Measurements from ENCODE around the gene TPM4. TPM values are rescaled to one million over a fixed set of nuclear protein-coding genes. Genes with fewer than 3 reads are reported as not detected.

TPM4 gene
- total and polyA plus RNA-seq, 2 experiments from 2014 or later: 223 to 288 TPM

- peaks cover 10% of the 10 kb centered on the region for H3K27me3 Mint-ChIP-seq (ENCODE audit: insufficient read depth, low read depth, poor library complexity)
- H3K4me1 Mint-ChIP-seq: no peaks in the 10 kb centered on the region
- no peaks in the 10 kb centered on the region for H3K27me3 ChIP-seq (ENCODE audit: insufficient read depth)
- TF ChIP-seq ETS1 (IDR thresholded peaks at IDR 0.05) (no peak), ZNF331 (CRISPR knock-in tag; IDR thresholded peaks at IDR 0.05; ENCODE audit: low read depth) (no peak), EZH2phosphoT487 (IDR thresholded peaks at IDR 0.05; ENCODE audit: unreplicated experiment) (no peak), REST (IDR thresholded peaks at IDR 0.05; ENCODE audit: unreplicated experiment) (no peak), ZNF462 (CRISPR knock-in tag; IDR thresholded peaks at IDR 0.05) (no peak), ZNF114 (CRISPR knock-in tag; IDR thresholded peaks at IDR 0.05) (no peak), NANOG (IDR thresholded peaks at IDR 0.05; ENCODE audit: borderline replicate concordance) (no peak), CREB1 (CRISPR knock-in tag; IDR thresholded peaks at IDR 0.05; ENCODE audit: low read depth) (no peak), STAT1 (IDR thresholded peaks at IDR 0.05; ENCODE audit: unreplicated experiment) (no peak), POLR2AphosphoS5 (IDR thresholded peaks at IDR 0.05; ENCODE audit: low read depth) (no peak), EZH2 (IDR thresholded peaks at IDR 0.05; ENCODE audit: low read depth, unreplicated experiment) (no peak), JUNB (IDR thresholded peaks at IDR 0.05; ENCODE audit: unreplicated experiment) (no peak)
- TF ChIP-seq, protein P1, sequence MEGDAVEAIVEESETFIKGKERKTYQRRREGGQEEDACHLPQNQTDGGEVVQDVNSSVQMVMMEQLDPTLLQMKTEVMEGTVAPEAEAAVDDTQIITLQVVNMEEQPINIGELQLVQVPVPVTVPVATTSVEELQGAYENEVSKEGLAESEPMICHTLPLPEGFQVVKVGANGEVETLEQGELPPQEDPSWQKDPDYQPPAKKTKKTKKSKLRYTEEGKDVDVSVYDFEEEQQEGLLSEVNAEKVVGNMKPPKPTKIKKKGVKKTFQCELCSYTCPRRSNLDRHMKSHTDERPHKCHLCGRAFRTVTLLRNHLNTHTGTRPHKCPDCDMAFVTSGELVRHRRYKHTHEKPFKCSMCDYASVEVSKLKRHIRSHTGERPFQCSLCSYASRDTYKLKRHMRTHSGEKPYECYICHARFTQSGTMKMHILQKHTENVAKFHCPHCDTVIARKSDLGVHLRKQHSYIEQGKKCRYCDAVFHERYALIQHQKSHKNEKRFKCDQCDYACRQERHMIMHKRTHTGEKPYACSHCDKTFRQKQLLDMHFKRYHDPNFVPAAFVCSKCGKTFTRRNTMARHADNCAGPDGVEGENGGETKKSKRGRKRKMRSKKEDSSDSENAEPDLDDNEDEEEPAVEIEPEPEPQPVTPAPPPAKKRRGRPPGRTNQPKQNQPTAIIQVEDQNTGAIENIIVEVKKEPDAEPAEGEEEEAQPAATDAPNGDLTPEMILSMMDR (conservative IDR thresholded peaks at IDR 0.05; ENCODE audit: low read depth in 2 of 2): no peak
- H3K9me3 Mint-ChIP-seq: peaks cover 49% of the 10 kb centered on the region
- H3K79me2 ChIP-seq (replicated peaks; ENCODE audit: insufficient read depth): no peaks in the 10 kb centered on the region
- no peaks in the 10 kb centered on the region for H3F3A ChIP-seq (replicated peaks; ENCODE audit: low read depth)
- H3K36me3 ChIP-seq (ENCODE audit: insufficient read depth): no peaks in the 10 kb centered on the region
- no peaks in the 10 kb centered on the region for H3K9me2 ChIP-seq (ENCODE audit: insufficient read depth)
- H4K20me1 ChIP-seq (replicated peaks; ENCODE audit: insufficient read depth): no peaks in the 10 kb centered on the region
- ATAC-seq (no peak), DNase-seq (ENCODE audit: low spot score) (no peak)
- H3K27ac Mint-ChIP-seq: no peak overlapping the region
- H3K4me3 ChIP-seq: no peak overlapping the region
- peaks cover 4% of the 10 kb centered on the region; the same call in 1 of the 2 replicates for H3K4me1 ChIP-seq (ENCODE audit: insufficient read depth)
- no peak overlapping the region for H3K4me3 Mint-ChIP-seq
- H2AFZ ChIP-seq: no peak overlapping the region
- no peak overlapping the region for H3K27ac ChIP-seq (ENCODE audit: low read depth)
- peaks cover 7% of the 10 kb centered on the region for H3K36me3 Mint-ChIP-seq (ENCODE audit: low read depth)
- no peak overlapping the region for H3K4me2 ChIP-seq
These were observed 31.5 kb upstream of the TPM4 start for GRCh38 chr19:16044746-16045145.
